ENCODE measurements around the gene TMEM220.

The TMEM220 gene

DNA sequence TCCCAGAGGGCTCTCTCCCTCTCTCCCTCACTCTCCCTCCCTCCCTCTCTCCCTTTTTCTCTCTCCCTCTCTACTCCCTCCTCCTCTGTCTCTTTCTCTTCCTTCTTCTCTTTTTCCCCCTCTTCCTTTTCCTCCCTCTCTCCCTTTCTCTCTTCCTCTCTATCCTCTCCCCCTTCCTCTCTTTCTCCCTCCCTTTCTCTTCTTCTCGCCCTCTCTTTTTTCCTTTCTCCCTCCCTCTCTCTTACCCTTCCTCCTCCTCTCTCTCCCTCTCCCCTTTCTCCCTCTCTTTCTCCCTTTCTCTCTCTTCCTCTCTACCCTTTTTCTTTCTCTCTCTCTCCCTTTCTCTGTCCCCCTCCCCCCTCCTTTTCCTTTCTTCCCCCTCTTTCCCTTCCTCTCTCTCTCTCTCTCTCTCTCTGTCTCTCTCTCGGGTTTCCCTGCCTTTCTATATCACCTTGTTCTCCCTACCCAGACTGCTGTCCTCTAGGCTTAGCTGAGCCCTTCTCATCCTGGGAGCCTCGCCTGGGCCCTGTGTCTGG lies 25.8 kb upstream of the TMEM220 start:
- in situ Hi-C loops (cut with HindIII; ENCODE audit: low sequenced_read_pairs) = no loop called here

DNA sequence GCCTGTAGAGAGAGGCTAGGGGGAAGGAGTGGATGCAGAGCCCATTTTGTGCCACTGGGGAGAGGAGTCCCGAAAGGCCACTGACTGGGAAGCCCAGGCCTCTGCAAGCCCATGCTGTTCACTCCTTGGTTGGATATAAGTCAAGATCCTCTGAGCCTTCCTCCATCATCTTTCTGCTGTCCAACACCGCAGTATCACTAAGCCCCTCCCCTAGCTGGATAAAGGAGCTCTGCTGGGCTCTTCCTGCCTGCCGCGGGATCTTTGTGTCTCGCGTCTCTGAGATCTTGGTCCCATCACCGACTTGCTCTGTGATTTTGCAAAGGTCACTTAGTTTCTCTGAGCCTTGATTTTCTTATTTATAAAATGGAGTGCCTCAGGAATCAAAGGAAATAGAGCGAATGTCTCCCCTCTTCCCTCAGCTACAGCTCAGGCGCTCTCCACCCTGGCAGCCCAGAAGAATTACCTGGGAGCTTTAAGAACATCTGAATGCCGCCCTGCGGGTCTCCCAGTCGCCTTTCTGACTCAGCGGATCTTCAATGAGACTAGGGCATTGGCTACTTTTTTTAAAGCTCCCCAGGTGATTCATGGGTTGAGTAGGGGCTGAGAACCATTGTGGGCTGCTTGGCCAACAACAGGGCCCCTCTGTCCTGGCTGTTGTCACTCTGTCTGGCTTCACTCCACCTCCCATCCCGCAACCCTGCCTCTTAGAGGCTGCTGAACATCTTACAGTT lies 25.2 kb upstream of the TMEM220 start:
- in situ Hi-C loops (cut with HindIII; ENCODE audit: low sequenced_read_pairs) = no loop called here

DNA sequence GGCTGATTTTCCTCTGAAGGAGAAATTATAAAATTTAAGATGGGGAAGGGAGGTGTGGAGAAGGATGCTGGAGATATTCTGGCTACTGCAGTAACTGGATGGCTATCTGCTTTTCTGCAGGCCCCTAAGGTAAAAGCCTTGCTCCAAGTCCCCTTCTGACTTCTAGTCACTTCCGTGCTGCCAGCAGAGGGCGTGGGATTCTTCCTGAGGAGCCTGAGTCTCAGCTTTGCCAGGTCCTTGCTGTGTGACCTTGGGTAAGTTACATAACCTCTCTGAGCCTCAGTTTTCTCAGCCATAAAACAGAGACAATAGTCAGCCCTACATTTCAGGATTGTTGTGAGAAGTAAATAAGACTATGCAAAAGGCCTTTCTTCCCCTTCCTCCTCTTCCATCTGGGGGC lies 24.3 kb upstream of the TMEM220 start:
- in situ Hi-C loops (cut with HindIII; ENCODE audit: low sequenced_read_pairs) = no loop called here

DNA sequence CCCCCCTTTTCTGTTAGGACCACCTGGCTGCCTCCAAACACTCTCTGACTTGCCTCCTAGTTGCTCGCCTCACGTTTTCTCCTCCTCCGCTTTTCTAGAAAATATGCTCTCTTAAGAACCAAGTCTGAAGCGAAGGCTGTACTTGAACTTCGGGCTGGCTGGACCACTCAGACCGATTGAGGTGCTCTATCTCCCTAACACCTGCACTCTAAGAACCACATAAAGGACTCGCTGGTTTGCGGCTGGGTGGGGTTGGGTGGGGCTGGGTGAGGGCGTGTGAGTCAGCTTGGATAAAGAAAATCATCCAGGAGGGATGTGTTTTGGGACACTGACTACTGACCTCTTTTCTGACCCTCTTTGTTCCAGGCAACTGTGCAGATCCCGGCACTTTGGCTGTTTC lies 22.9 kb upstream of the TMEM220 start:
- in situ Hi-C loops (cut with HindIII; ENCODE audit: low sequenced_read_pairs) = no loop called here

DNA sequence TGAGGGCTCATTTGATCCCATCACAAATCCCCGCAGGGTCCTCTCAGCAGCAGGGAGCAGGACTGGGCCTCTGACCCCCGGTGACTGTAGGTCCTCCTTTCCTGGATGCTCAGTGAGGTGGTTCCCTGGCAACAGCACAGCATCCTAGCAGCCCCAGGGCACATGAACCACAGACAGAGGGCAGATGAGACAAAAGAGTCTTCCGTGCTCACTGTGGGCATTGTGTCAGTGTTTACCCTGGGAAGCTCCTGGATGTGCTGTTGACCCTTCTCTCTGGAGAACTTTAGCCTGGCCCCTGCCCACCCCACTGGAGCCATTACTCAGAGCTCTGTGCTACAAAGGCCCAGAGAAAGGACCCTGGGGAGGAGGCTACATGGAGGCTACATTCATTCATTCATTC lies 21.7 kb upstream of the TMEM220 start:
- in situ Hi-C loops (cut with HindIII; ENCODE audit: low sequenced_read_pairs) = no loop called here

DNA sequence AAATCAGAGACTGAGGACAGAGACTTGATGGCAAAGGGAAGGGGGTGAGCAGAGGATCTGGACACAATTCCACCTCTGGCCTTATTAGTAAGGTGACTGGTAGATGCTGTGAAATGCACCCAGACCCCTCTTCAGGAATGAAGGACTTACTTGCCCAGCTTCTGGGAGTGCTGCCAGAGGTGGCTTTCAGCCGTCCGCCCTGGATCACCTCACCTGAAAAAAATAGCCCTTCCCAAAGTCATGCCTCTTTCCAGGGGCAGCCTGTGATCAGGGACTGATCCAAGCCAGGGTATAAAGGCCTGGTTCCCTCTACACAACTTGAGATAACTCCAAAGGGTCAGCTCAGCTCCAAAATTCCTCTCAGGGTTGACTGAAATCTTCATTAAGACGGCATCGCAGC lies 20.4 kb upstream of the TMEM220 start:
- in situ Hi-C loops (cut with HindIII; ENCODE audit: low sequenced_read_pairs) = no loop called here

DNA sequence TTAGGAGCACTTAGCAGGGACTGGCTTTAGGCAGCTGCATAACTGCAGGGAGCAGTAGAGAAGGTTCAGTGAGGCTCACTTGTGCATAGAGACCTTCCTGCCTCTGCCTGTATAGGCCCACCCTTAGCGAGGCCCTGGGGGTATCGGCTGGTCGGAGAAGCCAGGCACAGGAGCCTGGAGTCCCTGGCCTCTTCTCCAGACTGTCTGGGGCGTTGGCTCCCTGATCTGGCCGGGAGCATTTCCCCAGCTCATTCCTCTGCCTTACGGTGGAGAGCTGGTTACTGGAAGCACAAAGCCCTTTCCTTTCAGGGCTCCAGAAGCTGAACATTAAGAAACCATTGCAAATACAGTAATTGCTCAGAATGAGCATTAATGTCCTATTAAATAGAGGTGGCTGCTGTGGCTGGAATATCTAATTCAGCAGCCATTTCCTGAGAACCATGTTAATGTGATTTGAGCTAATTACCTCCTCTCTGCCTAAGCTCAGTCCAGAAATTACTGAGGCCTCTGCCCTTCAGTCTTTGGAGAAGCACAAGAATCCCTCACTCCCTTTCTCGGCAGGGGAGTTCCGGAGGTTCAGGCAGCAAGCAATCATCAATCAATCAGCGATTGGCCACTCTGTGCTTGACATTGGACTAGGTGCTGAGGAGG lies 18.8 kb upstream of the TMEM220 start:
- in situ Hi-C loops (cut with HindIII; ENCODE audit: low sequenced_read_pairs) = loop anchor here (25.0 kb wide), 1 partner anchor 89 kb away; the partner anchor contains the start of gene PIRT

DNA sequence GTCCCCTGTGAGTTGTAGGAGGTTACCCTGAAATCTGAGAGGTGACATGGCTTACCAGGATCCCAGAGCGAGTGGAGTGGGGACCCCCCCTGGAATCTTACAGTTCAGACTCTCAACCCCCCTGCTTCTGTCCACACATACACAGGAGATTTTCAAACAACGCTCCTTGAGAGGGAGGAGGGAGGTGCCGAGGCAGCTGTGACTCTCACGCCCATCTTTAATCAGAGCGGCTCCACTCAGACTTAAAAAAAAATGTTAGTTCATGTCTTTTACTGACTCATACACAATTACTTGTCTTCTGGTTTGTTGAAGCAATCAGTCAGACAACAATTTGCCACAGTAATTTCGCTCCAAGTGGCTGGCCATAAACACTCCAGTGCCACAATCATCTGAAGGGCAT lies 15.4 kb upstream of the TMEM220 start:
- in situ Hi-C loops (cut with HindIII; ENCODE audit: low sequenced_read_pairs) = loop anchor here (25.0 kb wide), 1 partner anchor 92 kb away; the partner anchor contains the start of gene PIRT

DNA sequence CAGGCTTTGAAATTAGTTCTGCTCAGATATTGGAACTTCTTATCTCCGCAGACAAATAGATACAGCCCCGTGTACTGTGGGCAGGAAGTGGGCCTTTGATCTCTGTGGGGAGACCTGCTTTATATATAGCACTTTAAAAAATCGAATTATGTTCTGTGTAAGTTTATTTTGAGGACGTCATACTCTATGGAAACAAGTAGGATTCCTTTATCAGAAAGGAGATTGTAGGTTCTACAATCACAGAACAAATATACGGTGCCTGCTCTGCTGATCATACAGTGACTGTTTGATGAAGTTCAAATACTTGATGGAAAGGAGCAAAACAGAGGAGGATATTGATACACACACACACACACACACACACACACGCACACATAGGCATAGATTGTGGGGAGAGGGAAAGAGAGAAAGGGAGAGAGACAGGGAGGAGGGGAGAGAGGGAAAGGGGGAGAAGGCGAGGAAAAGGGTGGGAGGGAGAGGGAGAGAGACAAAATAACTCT lies 14.7 kb upstream of the TMEM220 start:
- in situ Hi-C loops (cut with HindIII; ENCODE audit: low sequenced_read_pairs) = loop anchor here (25.0 kb wide), 1 partner anchor 93 kb away; the partner anchor contains the start of gene PIRT

DNA sequence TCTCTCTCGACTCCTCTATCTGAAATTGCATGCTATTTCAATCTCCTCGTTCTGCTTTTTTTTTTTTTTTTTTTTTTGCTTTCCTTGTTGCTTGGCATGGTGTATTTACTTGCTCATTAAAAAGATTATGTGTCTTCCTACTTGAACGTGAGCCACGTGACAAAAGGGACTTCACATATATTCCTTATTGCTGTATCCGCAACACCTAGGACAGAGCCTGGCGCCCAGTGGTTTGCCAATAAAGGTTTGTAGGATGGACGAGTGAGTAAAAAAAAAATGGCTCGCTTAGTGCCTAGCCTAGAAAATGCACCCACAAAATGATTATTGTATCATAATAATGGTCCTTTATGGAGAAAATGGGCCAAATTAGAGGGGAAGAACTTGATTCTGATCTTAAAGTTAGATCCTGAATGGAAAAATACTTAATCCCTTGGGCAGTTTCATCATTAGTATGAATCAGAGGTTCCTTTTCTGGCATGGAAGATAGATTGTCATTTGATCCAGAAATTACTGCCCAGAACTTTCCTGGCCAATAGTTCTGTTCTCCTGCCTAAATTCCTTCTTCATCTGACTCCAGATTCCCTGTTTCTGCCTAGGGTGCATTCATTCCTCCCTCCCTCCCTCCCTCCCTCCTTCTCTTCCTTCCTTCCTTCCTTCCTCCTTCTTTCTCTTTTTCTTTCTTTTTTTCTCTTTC lies 13.6 kb upstream of the TMEM220 start:
- in situ Hi-C loops (cut with HindIII; ENCODE audit: low sequenced_read_pairs) = loop anchor here (25.0 kb wide), 1 partner anchor 94 kb away; the partner anchor contains the start of gene PIRT

DNA sequence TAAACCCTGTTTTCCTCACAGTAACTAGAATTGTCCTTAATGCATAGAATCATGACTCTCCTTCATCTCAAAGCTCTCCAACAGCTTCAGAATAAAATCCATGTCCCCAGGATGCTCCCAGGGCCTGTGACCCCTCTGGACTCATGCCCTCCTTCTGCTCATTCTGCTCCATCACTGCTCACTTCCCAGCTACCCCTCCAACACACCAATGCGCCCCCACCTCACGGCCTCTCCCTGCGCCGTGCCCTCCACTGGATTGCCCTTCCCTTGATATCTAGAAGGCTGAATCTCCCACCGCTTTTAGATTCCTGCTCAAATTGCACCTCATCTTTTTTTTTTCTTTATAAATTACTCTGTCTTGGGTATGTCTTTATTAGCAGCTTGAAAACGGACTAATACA lies 12.6 kb upstream of the TMEM220 start:
- in situ Hi-C loops (cut with HindIII; ENCODE audit: low sequenced_read_pairs) = loop anchor here (25.0 kb wide), 1 partner anchor 95 kb away; the partner anchor contains the start of gene PIRT

DNA sequence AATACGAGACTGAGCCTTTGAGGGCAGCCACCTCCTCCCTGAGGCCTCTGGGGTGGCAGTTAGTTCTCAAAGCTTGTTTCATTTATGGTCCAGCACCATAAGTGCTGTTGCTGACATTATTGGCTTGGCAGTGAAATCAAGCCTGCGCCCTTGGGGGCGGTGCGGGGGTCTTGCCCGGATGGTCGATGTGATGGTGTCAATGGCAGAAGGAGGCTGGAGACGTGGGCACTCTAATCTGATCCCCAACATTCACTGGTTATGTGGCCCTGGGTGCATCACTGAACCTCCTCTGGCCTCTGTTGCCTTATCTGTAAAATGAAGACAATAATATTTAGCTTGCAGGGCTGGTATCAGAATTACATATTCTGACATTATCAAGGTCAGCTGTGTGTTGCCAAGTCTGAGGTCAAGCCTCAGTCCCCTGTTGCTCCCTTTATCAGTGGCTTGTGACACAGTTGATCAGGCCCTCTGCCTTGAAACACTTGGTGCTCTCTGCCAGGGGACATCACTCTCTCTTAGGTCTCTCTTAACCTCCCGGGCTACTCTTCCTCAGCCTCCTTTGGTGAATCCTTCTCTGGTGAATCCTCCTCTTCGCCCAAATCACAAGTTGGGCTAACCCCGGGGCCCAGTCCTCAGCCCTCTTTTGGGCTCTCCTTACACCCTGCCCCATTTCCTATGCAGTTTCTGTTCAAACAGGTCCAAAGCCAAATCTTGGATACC lies 11.8 kb upstream of the TMEM220 start:
- in situ Hi-C loops (cut with HindIII; ENCODE audit: low sequenced_read_pairs) = loop anchor here (25.0 kb wide), 1 partner anchor 96 kb away; the partner anchor contains the start of gene PIRT

DNA sequence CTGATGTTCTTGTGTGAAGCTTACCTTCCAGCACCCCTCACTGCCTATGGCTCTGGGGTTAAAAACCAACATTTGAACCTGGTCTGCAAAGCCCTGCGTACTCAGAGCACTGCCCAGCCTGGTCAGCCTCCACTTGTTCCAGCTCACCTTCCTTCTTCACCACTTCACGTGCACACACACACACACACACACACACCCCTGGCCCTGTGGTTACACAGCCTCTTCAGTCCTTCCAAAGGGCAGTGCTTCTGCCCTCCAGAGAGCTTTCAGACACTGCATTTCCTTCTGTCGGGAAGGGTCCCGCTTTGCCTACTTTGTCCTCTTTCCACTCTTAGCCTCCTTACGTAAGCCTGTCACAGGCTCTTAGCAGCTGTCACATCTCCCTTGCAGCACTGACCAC lies 9.6 kb upstream of the TMEM220 start:
- in situ Hi-C loops (cut with HindIII; ENCODE audit: low sequenced_read_pairs) = loop anchor here (25.0 kb wide), 1 partner anchor 98 kb away; the partner anchor contains the start of gene PIRT

DNA sequence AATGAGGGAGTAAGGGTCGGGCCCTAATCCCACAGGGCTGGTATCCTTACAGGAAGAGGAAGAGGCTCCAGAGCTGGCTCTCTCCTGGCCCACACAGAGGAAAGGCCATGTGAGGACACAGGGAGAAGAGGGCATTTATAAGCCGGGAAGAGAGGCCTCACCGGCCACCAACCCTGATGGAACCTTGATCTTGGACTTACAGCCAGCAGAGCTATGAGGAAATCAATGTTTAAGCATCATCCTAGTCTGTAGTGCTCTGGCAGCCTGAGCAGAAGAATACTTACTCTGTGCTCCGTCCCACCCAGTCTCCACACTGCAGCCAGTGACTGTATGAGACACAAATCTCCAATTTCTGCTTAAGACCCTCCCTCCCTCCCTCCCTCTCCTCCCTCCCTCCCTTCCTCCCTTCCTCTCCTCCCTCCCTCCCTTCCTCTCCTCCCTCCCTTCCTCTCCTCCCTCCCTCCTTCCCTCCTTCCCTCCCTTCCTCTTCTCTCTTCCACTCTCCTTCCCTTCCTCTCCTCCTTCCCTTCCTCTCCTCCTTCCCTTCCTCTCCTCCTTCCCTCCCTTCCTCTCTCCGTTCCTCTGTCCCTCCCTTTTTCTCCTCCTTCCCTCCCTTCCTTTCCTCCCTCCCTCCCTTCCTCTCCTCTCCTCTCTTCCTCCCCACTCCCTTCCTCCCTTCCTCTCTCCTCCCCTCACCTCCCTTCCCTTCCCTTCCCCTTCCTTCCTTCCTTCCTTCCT lies 8.9 kb upstream of the TMEM220 start:
- in situ Hi-C loops (cut with HindIII; ENCODE audit: low sequenced_read_pairs) = loop anchor here (25.0 kb wide), 1 partner anchor 99 kb away; the partner anchor contains the start of gene PIRT

DNA sequence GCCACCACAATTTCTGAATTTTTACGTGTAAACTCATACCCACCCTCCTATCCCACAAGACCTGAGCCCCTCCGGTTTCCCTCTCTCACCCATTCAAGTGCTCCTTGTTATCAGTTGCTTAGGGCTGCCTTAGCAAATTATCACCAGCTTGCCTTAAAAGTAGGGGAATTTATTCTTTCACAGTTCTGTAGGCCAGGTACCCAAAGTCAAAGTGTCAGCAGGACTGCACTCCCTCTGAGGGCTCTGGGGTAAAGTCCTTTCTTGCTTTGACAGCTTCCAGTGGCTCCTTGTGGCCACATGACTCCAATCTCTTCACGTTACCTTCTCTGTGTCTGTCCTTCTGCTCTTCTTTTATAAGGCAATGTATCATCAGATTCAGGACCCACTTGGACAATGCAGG lies 7.9 kb upstream of the TMEM220 start:
- in situ Hi-C loops (cut with HindIII; ENCODE audit: low sequenced_read_pairs) = loop anchor here (25.0 kb wide), 1 partner anchor 100 kb away; the partner anchor contains the start of gene PIRT

DNA sequence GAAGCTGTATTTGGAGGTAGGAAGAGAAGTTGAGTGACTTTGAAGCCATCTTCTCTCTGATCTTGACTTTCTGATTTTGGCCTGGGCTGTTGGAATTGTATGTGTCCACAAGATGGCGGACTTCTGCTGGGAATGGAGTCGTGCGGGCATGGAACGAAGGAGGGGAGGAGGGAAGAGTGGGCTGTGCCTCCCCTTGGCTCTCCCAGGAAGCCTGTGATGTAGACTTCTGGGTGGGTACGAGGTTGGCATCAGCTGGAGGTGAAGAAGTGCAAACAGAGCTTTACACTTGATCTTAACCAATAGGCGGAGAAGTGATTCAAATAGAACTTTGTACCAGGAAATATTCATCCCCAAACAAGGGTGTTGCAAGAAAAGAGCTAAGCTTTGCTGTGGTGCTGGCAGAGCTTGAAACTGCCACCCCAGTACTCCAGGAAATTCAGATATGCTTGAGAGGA lies 7.4 kb upstream of the TMEM220 start:
- in situ Hi-C loops (cut with HindIII; ENCODE audit: low sequenced_read_pairs) = loop anchor here (25.0 kb wide), 1 partner anchor 100 kb away; the partner anchor contains the start of gene PIRT

DNA sequence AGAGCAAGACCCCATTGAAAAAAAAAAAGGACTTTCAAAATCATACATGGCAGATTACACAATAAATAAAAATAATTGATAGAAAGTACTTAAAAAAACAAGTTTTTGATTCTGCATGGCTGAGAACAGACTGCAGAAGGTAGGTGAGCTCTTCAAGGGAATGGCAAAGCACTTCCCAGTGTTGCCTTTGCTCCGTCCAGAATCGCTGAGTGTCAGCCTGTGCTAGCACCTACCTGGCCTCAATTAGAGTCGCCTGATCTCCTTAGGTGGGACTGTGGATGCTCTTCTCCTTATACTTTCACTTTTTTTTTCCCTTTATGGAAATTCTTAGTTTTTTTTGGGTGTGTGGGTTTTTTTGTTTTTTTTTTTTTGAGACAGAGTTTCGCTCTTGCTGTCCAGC lies 6.0 kb upstream of the TMEM220 start:
- in situ Hi-C loops (cut with HindIII; ENCODE audit: low sequenced_read_pairs) = loop anchor here (25.0 kb wide), 1 partner anchor 101 kb away; the partner anchor contains the start of gene PIRT

DNA sequence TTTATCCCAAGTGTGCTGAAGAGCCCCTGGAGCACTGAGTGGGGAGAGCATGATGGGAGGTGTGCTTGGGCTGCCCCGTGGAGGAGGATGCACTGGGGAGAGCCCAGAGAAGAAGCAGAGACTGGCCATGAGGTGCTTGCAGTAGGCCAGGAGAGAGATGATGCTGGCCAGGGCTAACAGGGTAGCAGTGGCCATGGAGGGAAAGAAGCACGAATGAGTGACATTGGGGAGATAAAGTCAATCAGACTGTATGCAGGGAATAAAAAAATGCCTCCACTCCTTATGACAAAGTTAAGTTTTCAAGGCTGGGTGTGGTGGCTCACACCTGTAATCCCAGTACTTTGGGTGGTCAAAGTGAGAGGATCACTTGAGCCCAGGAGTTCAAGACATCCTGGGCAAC lies 5.4 kb upstream of the TMEM220 start:
- in situ Hi-C loops (cut with HindIII; ENCODE audit: low sequenced_read_pairs) = loop anchor here (25.0 kb wide), 1 partner anchor 102 kb away; the partner anchor contains the start of gene PIRT

DNA sequence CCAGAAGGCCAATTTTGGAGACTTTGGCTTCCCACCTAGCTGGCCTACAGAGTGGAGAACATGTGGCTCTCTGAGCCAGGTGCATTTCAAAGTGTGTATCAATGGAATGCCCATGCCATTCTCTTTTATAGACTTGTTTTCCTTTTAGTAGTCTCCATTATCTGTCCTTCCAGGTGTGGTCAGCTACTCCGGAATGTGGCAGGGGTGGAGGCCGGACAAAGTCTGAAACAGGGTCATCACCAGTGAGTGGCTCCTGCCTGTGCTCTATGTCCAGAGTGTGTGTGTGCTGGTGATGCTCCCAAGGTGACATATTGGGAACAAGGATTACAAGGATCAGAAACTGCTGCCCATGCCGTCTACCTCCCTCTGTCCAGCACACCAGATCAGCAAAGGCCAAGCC lies 3.8 kb upstream of the TMEM220 start:
- in situ Hi-C loops (cut with HindIII; ENCODE audit: low sequenced_read_pairs) = loop anchor here (25.0 kb wide), 1 partner anchor 104 kb away; the partner anchor contains the start of gene PIRT

All from DLD1 (cell line).